Peyer's patch (tissue), 4 donors: ENCODE measurements around the gene IFT20.

Experiments used
- CTCF ChIP-seq, 6 experiments: fragments of 450-650 bp in 4 of 6; fragments of 200-600 bp in 2 of 6; sonication (generic) in 1 of 6; IDR thresholded peaks; one replicate each; pipeline ENCODE4 v1.5.1; 2017 to 2019; ENCODE audit warnings: antibody characterized with exemption in 6 of 6, mild to moderate bottlenecking in 3 of 6, moderate library complexity in 1 of 6
- POLR2A ChIP-seq, 2 donors: fragments of 450-650 bp; IDR thresholded peaks; one replicate each; pipeline ENCODE4 v1.5.1; 2017; ENCODE audit warnings: antibody characterized with exemption in 2 of 2, mild to moderate bottlenecking in 2 of 2, moderate library complexity in 2 of 2

DNA sequence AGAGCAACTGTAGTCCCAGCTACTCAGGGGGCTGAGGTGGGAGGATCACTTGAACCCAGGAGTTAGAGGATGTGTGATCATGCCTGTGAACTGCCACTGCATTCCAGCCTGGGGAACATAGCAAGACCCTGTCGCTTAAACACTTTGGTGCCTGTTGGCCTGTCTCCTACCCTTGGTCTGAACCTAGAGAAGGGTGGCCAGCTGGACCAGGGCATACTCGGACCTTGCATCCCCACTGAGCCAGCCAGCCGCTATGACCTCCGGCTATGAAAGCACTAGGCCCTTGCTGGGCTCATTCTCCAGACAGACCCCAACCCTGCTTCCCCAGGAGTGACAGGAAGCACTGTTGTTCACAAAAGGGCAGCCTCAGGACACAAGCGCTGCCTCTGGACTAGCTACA lies 4.6 kb downstream of the IFT20 start:
- TF ChIP-seq CTCF (IDR thresholded peaks at IDR 0.05) (no peak), POLR2A (IDR thresholded peaks at IDR 0.05) (no peak)
